Stimulated activated effector memory CD8-positive, alpha-beta T cell treated with anti-CD3 and anti-CD28 coated beads, Interleukin-12 subunit alpha, Interleukin-12 subunit beta, amount 100 ng/mL, for 72 hours (primary cell): ENCODE measurements around the gene CFAP47.
"Not testable (repeated sequence)": the region's sequence is repeated elsewhere in the genome, so short reads cannot be mapped to it uniquely, and the experiment has no call there.

Source experiments
- ATAC-seq: fragments of 150-1000 bp; cut with Tn5 transposase; 2 replicates; pipeline ENCODE4 v1.10.0; 2021
- DNase-seq, 2 donors: peaks; one replicate each; pipeline ENCODE4 v3.0.0; 2021 to 2022; ENCODE audit warnings: low spot score in 2 of 2
- H3K27ac Mint-ChIP-seq: one replicate; pipeline ENCODE4 v1.8.0; 2022; ENCODE audit warnings: mild to moderate bottlenecking, mixed read lengths
- H3K36me3 Mint-ChIP-seq: one replicate; pipeline ENCODE4 v1.8.0; 2022; ENCODE audit warnings: mild to moderate bottlenecking, mixed read lengths
- H3K4me1 Mint-ChIP-seq: one replicate; pipeline ENCODE4 v1.8.0; 2022; ENCODE audit warnings: mixed read lengths
- H3K4me3 Mint-ChIP-seq: one replicate; pipeline ENCODE4 v1.8.0; 2022; ENCODE audit warnings: mild to moderate bottlenecking, mixed read lengths
- H3K9me3 Mint-ChIP-seq: one replicate; pipeline ENCODE4 v1.8.0; 2022; ENCODE audit warnings: mixed read lengths

CFAP47 gene

GRCh38 chrX:35919536-35920309 lies at the start of gene CFAP47:
Gene CFAP47, plus strand, starts transcription at chrX:35919734. Its CDS starts 66 bp downstream, at chrX:35919800.
- Mint-ChIP-seq H3K4me1 (no peaks in the 10 kb centered on the region), H3K4me3 (no peak within 1 kb of the TSS), H3K36me3 (no peaks in the 10 kb centered on the region), H3K27ac (no peak within 1 kb of the TSS), H3K9me3 (peaks cover 3% of the 10 kb centered on the region)
- no peak for ATAC-seq
- DNase-seq: no peak

GRCh38 chrX:35880601-35881000 lies 38.9 kb upstream of the CFAP47 start:
- Mint-ChIP-seq H3K9me3 (peaks cover 3% of the 10 kb centered on the region), H3K4me3 (no peak overlapping the region), H3K4me1 (no peaks in the 10 kb centered on the region), H3K36me3 (no peaks in the 10 kb centered on the region), H3K27ac (no peak overlapping the region)
- ATAC-seq (no peak), DNase-seq (no peak)

GRCh38 chrX:35886135-35886534 lies 33.4 kb upstream of the CFAP47 start:
- no peaks in the 10 kb centered on the region for H3K36me3 Mint-ChIP-seq
- no peak overlapping the region for H3K27ac Mint-ChIP-seq
- DNase-seq (no peak), ATAC-seq (no peak)
- no peaks in the 10 kb centered on the region for H3K4me1 Mint-ChIP-seq
- peaks cover 2% of the 10 kb centered on the region for H3K9me3 Mint-ChIP-seq
- H3K4me3 Mint-ChIP-seq: no peak overlapping the region

GRCh38 chrX:35890699-35891098 lies 28.8 kb upstream of the CFAP47 start:
- H3K9me3 Mint-ChIP-seq: peaks cover 2% of the 10 kb centered on the region
- no peak for ATAC-seq
- H3K4me1 Mint-ChIP-seq: no peaks in the 10 kb centered on the region
- H3K27ac Mint-ChIP-seq: no peak overlapping the region
- no peak for DNase-seq
- no peak overlapping the region for H3K4me3 Mint-ChIP-seq
- no peaks in the 10 kb centered on the region for H3K36me3 Mint-ChIP-seq

GRCh38 chrX:35986816-35987215 lies 67.3 kb downstream of the CFAP47 start:
- not testable (repeated sequence) for H3K27ac Mint-ChIP-seq, H3K36me3 Mint-ChIP-seq, ATAC-seq, H3K4me3 Mint-ChIP-seq, H3K9me3 Mint-ChIP-seq, H3K4me1 Mint-ChIP-seq, DNase-seq

GRCh38 chrX:36007207-36007606 lies 87.7 kb downstream of the CFAP47 start:
- Mint-ChIP-seq H3K9me3 (peaks cover 7% of the 10 kb centered on the region), H3K4me3 (no peak overlapping the region), H3K36me3 (no peaks in the 10 kb centered on the region), H3K4me1 (no peaks in the 10 kb centered on the region), H3K27ac (no peak overlapping the region)
- ATAC-seq (no peak), DNase-seq (no peak)

- DNase-seq (no peak), ATAC-seq (no peak)
- Mint-ChIP-seq H3K36me3 (no peaks in the 10 kb centered on the region), H3K27ac (no peak overlapping the region), H3K4me3 (no peak overlapping the region), H3K9me3 (peaks cover 11% of the 10 kb centered on the region), H3K4me1 (no peaks in the 10 kb centered on the region)
Measured at GRCh38 chrX:36019125-36019524, 99.6 kb downstream of the CFAP47 start.

GRCh38 chrX:36035550-36035949 lies 116.0 kb downstream of the CFAP47 start:
- Mint-ChIP-seq H3K36me3 (no peaks in the 10 kb centered on the region), H3K4me3 (no peak overlapping the region), H3K4me1 (no peaks in the 10 kb centered on the region), H3K27ac (no peak overlapping the region), H3K9me3 (peaks cover 6% of the 10 kb centered on the region)
- DNase-seq (no peak), ATAC-seq (no peak)

- DNase-seq (no peak), ATAC-seq (no peak)
- Mint-ChIP-seq H3K9me3 (peaks cover 17% of the 10 kb centered on the region), H3K4me3 (no peak overlapping the region), H3K36me3 (no peaks in the 10 kb centered on the region), H3K4me1 (no peaks in the 10 kb centered on the region), H3K27ac (no peak overlapping the region)
Measured at GRCh38 chrX:36062778-36063177, 143.2 kb downstream of the CFAP47 start.

- no peak overlapping the region for H3K4me3 Mint-ChIP-seq
- no peaks in the 10 kb centered on the region for H3K4me1 Mint-ChIP-seq
- no peak overlapping the region for H3K27ac Mint-ChIP-seq
Measured at GRCh38 chrX:36071061-36071460, 151.5 kb downstream of the CFAP47 start.

GRCh38 chrX:36075009-36075408 lies 155.5 kb downstream of the CFAP47 start:
- not testable (repeated sequence) for DNase-seq, H3K9me3 Mint-ChIP-seq, H3K4me1 Mint-ChIP-seq, H3K4me3 Mint-ChIP-seq, H3K27ac Mint-ChIP-seq, ATAC-seq, H3K36me3 Mint-ChIP-seq

More at GRCh38 chrX:36071061-36071460, 151.5 kb downstream of the CFAP47 start:
- ATAC-seq (no peak), DNase-seq (no peak)
- Mint-ChIP-seq H3K9me3 (peaks cover 6% of the 10 kb centered on the region), H3K36me3 (no peaks in the 10 kb centered on the region)

- no peak overlapping the region for H3K27ac Mint-ChIP-seq
- H3K4me3 Mint-ChIP-seq: no peak overlapping the region
- H3K9me3 Mint-ChIP-seq: peaks cover 3% of the 10 kb centered on the region
- no peak for ATAC-seq
- no peaks in the 10 kb centered on the region for H3K36me3 Mint-ChIP-seq
- H3K4me1 Mint-ChIP-seq: no peaks in the 10 kb centered on the region
- no peak for DNase-seq
Measured at GRCh38 chrX:36083256-36083655, 163.7 kb downstream of the CFAP47 start.

- DNase-seq: no peak
- no peaks in the 10 kb centered on the region for H3K9me3 Mint-ChIP-seq
- H3K27ac Mint-ChIP-seq: no peak overlapping the region
- ATAC-seq: no peak
- H3K36me3 Mint-ChIP-seq: no peaks in the 10 kb centered on the region
- H3K4me1 Mint-ChIP-seq: no peaks in the 10 kb centered on the region
- H3K4me3 Mint-ChIP-seq: no peak overlapping the region
Measured at GRCh38 chrX:36087366-36087765, 167.8 kb downstream of the CFAP47 start.

- not testable (repeated sequence) for DNase-seq, ATAC-seq, H3K4me1 Mint-ChIP-seq, H3K9me3 Mint-ChIP-seq, H3K36me3 Mint-ChIP-seq, H3K27ac Mint-ChIP-seq, H3K4me3 Mint-ChIP-seq
Measured at GRCh38 chrX:36088939-36089338, 169.4 kb downstream of the CFAP47 start.

GRCh38 chrX:36102425-36102824 lies 182.9 kb downstream of the CFAP47 start:
- Mint-ChIP-seq H3K36me3 (no peaks in the 10 kb centered on the region), H3K27ac (no peak overlapping the region), H3K9me3 (peaks cover 4% of the 10 kb centered on the region), H3K4me3 (no peak overlapping the region), H3K4me1 (no peaks in the 10 kb centered on the region)
- DNase-seq (no peak), ATAC-seq (no peak)

- Mint-ChIP-seq H3K9me3 (peaks cover 11% of the 10 kb centered on the region), H3K4me3 (no peak overlapping the region), H3K27ac (no peak overlapping the region), H3K36me3 (no peaks in the 10 kb centered on the region), H3K4me1 (no peaks in the 10 kb centered on the region)
- ATAC-seq: no peak
- no peak for DNase-seq
Measured at GRCh38 chrX:36116222-36116621, 196.7 kb downstream of the CFAP47 start.
